PC-3 (cell line): ENCODE measurements around the gene CCDC7. TPM values are rescaled to one million over a fixed set of nuclear protein-coding genes. Genes with fewer than 3 reads are reported as not detected.
"Not testable (repeated sequence)": the region's sequence is repeated elsewhere in the genome, so short reads cannot be mapped to it uniquely, and the experiment has no call there.

Source experiments
- ATAC-seq: fragments of 200-7000 bp; cut with Tn5 transposase; 2 replicates; pipeline ENCODE4 v1.9.1; 2020; ENCODE audit warnings: mild to moderate bottlenecking, moderate library complexity
- BruUV-seq: library from RNA; stranded (reverse); fragments of 400-500 nt; replicated peaks from 2 replicates; lab custom pipeline; 2021; lab: Mats Ljungman, UMichigan
- CTCF ChIA-PET: fragments of 300-600 bp; sonication (Branson Sonifier 250); formaldehyde crosslinking; loops from one replicate; lab custom pipeline; 2022; ENCODE audit warnings: antibody characterized with exemption; lab: Charles Lee
- POLR2A ChIA-PET: fragments of 300-600 bp; sonication (Branson Sonifier 250); formaldehyde crosslinking; loops from one replicate; lab custom pipeline; 2022; ENCODE audit warnings: antibody characterized with exemption; ENCODE audit not compliant: unreplicated experiment; lab: Charles Lee
- DNase-seq: peaks from one replicate; pipeline ENCODE4 v3.0.0-alpha.2; 2015
- H2AFZ ChIP-seq: fragments of 300-600 bp; sonication (generic); 2 replicates; pipeline ENCODE4 v1.6.0; 2016; ENCODE audit warnings: antibody characterized with exemption, low read length
- H3F3A ChIP-seq: fragments of 300-600 bp; sonication (generic); one replicate; pipeline ENCODE4 v1.6.0; 2017; ENCODE audit warnings: antibody characterized with exemption, low read length, control low read depth, mild to moderate bottlenecking; ENCODE audit not compliant: unreplicated experiment
- H3K27ac ChIP-seq: fragments of 300-600 bp; sonication (generic); 2 replicates; pipeline ENCODE4 v1.5.1; 2016; ENCODE audit warnings: mild to moderate bottlenecking, low read length
- H3K27me3 ChIP-seq: fragments of 300-600 bp; sonication (generic); 2 replicates; pipeline ENCODE4 v1.6.1; 2016; ENCODE audit warnings: low read length, mixed read lengths
- H3K36me3 ChIP-seq: fragments of 300-600 bp; sonication (generic); 2 replicates; pipeline ENCODE4 v1.6.1; 2016; ENCODE audit warnings: low read depth, mixed run types, low read length, mixed read lengths
- H3K4me1 ChIP-seq: fragments of 300-600 bp; sonication (generic); 2 replicates; pipeline ENCODE4 v1.5.1; 2016; ENCODE audit warnings: low read length; ENCODE audit not compliant: insufficient read depth
- H3K4me2 ChIP-seq: fragments of 300-600 bp; sonication (generic); 2 replicates; pipeline ENCODE4 v1.6.0; 2016; ENCODE audit warnings: low read length
- H3K4me3 ChIP-seq: fragments of 300-600 bp; sonication (generic); 2 replicates; pipeline ENCODE4 v1.5.1; 2016; ENCODE audit warnings: mild to moderate bottlenecking, low read length, mixed read lengths
- H3K79me2 ChIP-seq: fragments of 300-600 bp; sonication (generic); 2 replicates; pipeline ENCODE4 v1.6.1; 2017; ENCODE audit warnings: low read length, mixed read lengths
- H3K9ac ChIP-seq: fragments of 300-600 bp; sonication (generic); 2 replicates; pipeline ENCODE4 v1.6.0; 2016; ENCODE audit warnings: mild to moderate bottlenecking, low read length
- H3K9me2 ChIP-seq: fragments of 300-600 bp; sonication (generic); replicated peaks from 2 replicates; pipeline ENCODE4 v1.6.1; 2016; ENCODE audit warnings: mixed run types, low read length, mixed read lengths
- H3K9me3 ChIP-seq: fragments of 300-600 bp; sonication (generic); 2 replicates; pipeline ENCODE4 v1.6.1; 2016; ENCODE audit warnings: low read length, mixed read lengths
- H4K20me1 ChIP-seq: fragments of 300-600 bp; sonication (generic); 2 replicates; pipeline ENCODE4 v1.6.1; 2016; ENCODE audit warnings: low read length, mixed read lengths
- CTCF ChIP-seq: fragments of 300-600 bp; sonication (generic); conservative IDR thresholded peaks from 2 replicates; pipeline ENCODE4 v1.5.1; 2017; ENCODE audit warnings: antibody characterized with exemption, low read depth, mild to moderate bottlenecking, low read length
- EZH2 ChIP-seq: fragments of 300-600 bp; sonication (generic); IDR thresholded peaks from one replicate; pipeline ENCODE4 v1.6.1; 2017; ENCODE audit warnings: antibody characterized with exemption, mild to moderate bottlenecking, low read length; ENCODE audit not compliant: unreplicated experiment
- EZH2phosphoT487 ChIP-seq: fragments of 300-600 bp; sonication (generic); IDR thresholded peaks from 2 replicates; pipeline ENCODE4 v1.6.1; 2018; ENCODE audit warnings: mild to moderate bottlenecking, antibody characterized with exemption, low read length, borderline replicate concordance
- intact Hi-C: fragments of 100-400 bp; cut with micrococcal nuclease; formaldehyde crosslinking; loops from 2 replicates; pipeline ENCODE4 v1.9.0; 2023
- total RNA-seq: library from RNA; depleted of rRNA; stranded (reverse); fragments of >200 nt; gene quantifications from 2 replicates; pipeline ENCODE4 v1.2.3, GENCODE V29; 2014

Gene CCDC7
- total RNA-seq, 1 experiment from 2014 or later: 19.1 TPM

GRCh38 chr10:32489158-32489557 lies 43.2 kb downstream of the CCDC7 start:
- no peak overlapping the region for H3K4me2 ChIP-seq
- H3K9ac ChIP-seq: no peak overlapping the region
- H2AFZ ChIP-seq: no peak overlapping the region
- H3K4me1 ChIP-seq: no peaks in the 10 kb centered on the region
- H3K9me2 ChIP-seq: no peaks in the 10 kb centered on the region
- no peaks in the 10 kb centered on the region for H3F3A ChIP-seq
- no peaks in the 10 kb centered on the region for H3K9me3 ChIP-seq
- no peaks in the 10 kb centered on the region for H3K79me2 ChIP-seq
- intact Hi-C loops: no loop called here
- BruUV-seq: no TSS peak
- no peaks in the 10 kb centered on the region for H4K20me1 ChIP-seq
- ATAC-seq (no peak), DNase-seq (no peak)
- H3K27me3 ChIP-seq: no peaks in the 10 kb centered on the region
- no peak for TF ChIP-seq EZH2phosphoT487
- TF ChIP-seq CTCF: no peak
- no peak for TF ChIP-seq EZH2
- POLR2A ChIA-PET: interaction anchor here (0.6 kb wide), 1 partner anchor 1894 kb away, joined by 4 read pairs; no protein-coding TSS in a partner anchor
- H3K27ac ChIP-seq: no peak overlapping the region
- CTCF ChIA-PET: no interaction called here
- H3K36me3 ChIP-seq: 0 out of 2 replicates have a peak, but pooled peaks cover 5% of the 10 kb centered on the region
- H3K4me3 ChIP-seq: no peak overlapping the region

DNA sequence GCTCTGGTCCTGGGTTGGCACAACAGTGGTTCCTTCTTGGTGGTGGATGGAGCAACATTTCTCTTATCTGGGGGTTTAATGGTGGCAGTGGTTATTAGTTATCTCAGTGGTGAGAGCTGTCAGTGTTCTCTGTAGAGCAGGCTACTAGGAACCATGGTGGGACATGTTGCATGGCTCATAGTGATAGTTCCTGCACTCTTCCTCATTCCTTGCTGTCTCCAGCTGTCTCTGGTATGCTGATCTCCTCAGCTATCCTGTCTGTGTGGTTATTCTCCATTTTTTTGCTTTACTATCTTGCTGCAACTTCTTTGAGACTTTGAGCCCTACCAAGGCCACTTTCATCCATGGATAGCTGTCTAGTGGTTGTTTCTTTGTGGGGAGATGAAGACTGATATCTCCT lies 44.0 kb downstream of the CCDC7 start:
- no peaks in the 10 kb centered on the region for H3F3A ChIP-seq
- TF ChIP-seq CTCF (no peak), EZH2phosphoT487 (no peak), EZH2 (no peak)
- H3K36me3 ChIP-seq: 0 out of 2 replicates have a peak, but pooled peaks cover 5% of the 10 kb centered on the region
- H3K9me3 ChIP-seq: no peaks in the 10 kb centered on the region
- intact Hi-C loops: no loop called here
- H3K27ac ChIP-seq: no peak overlapping the region
- H2AFZ ChIP-seq: no peak overlapping the region
- H3K4me3 ChIP-seq: no peak overlapping the region
- H3K79me2 ChIP-seq: no peaks in the 10 kb centered on the region
- CTCF ChIA-PET: no interaction called here
- H3K4me2 ChIP-seq: no peak overlapping the region
- ATAC-seq (no peak), DNase-seq (no peak)
- BruUV-seq: no TSS peak
- POLR2A ChIA-PET: no interaction called here
- no peaks in the 10 kb centered on the region for H3K4me1 ChIP-seq
- no peak overlapping the region for H3K9ac ChIP-seq
- H4K20me1 ChIP-seq: no peaks in the 10 kb centered on the region
- no peaks in the 10 kb centered on the region for H3K9me2 ChIP-seq
- H3K27me3 ChIP-seq: no peaks in the 10 kb centered on the region

DNA sequence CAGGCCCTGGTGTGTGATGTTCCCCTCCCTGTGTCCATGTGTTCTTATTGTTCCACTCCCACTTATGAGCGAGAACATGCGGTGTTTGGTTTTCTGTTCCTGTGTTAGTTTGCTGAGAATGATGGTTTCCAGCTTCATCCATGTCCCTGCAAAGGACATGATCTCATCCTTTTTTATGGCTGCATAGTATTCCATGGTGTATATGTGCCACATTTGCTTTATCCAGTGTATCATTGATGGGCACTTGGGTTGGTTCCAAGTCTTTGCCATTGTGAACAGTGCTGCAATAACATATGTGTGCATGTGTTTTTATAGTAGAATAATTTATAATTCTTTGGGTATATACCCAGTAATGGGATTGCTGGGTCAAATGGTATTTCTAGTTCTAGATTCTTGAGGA lies 48.6 kb downstream of the CCDC7 start:
- H3K4me1 ChIP-seq, ATAC-seq, DNase-seq, H4K20me1 ChIP-seq, intact Hi-C loops, H3K79me2 ChIP-seq, H3K4me3 ChIP-seq, POLR2A ChIA-PET, H3K36me3 ChIP-seq, H3K27me3 ChIP-seq, H2AFZ ChIP-seq, H3K27ac ChIP-seq, H3K9me2 ChIP-seq, H3K9me3 ChIP-seq, BruUV-seq, CTCF ChIA-PET, H3K9ac ChIP-seq, H3K4me2 ChIP-seq, H3F3A ChIP-seq: not testable (repeated sequence)

DNA sequence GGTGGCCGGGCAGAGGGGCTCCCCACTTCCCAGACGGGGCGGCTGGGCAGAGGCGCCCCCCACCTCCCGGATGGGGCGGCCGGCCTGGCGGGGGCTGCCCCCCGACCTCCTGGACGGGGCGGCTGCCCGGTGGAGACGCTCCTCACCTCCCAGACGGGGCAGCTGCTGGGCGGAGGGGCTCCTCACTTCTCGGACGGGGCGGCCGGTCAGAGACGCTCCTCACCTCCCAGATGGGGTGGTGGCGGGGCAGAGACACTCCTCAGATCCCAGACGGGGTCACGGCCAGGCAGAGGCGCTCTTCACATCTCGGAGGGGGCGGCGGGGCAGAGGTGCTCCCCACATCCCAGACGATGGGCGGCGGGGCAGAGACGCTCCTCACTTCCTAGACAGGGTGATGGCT lies 54.2 kb downstream of the CCDC7 start:
- H4K20me1 ChIP-seq, H3K27me3 ChIP-seq, POLR2A ChIA-PET, H3K27ac ChIP-seq, H3F3A ChIP-seq, H2AFZ ChIP-seq, DNase-seq, H3K9me3 ChIP-seq, H3K4me3 ChIP-seq, ATAC-seq, H3K9ac ChIP-seq, intact Hi-C loops, H3K79me2 ChIP-seq, H3K36me3 ChIP-seq, H3K9me2 ChIP-seq, H3K4me1 ChIP-seq, H3K4me2 ChIP-seq, CTCF ChIA-PET, BruUV-seq: not testable (repeated sequence)
